Measurements from ENCODE around the gene ANKRD31.

GRCh38 chr5:75192264-75192663, 44.4 kb downstream of the ANKRD31 start:
- TF ChIP-seq TAF1 (IDR thresholded peaks at IDR 0.05; ENCODE audit: low read depth, low read length): no peak
- no peak for TF ChIP-seq POLR2AphosphoS5 (IDR thresholded peaks at IDR 0.05; ENCODE audit: low read depth, low read length)
- no peak for TF ChIP-seq POLR2A (IDR thresholded peaks at IDR 0.05; ENCODE audit: low read depth, low read length)

All from GM12891 (cell line).